ENCODE data around the gene BLOC1S3.
A peak's percentile ranks its signal among the peaks of the same experiment; 100 is the strongest.

Gene BLOC1S3

DNA sequence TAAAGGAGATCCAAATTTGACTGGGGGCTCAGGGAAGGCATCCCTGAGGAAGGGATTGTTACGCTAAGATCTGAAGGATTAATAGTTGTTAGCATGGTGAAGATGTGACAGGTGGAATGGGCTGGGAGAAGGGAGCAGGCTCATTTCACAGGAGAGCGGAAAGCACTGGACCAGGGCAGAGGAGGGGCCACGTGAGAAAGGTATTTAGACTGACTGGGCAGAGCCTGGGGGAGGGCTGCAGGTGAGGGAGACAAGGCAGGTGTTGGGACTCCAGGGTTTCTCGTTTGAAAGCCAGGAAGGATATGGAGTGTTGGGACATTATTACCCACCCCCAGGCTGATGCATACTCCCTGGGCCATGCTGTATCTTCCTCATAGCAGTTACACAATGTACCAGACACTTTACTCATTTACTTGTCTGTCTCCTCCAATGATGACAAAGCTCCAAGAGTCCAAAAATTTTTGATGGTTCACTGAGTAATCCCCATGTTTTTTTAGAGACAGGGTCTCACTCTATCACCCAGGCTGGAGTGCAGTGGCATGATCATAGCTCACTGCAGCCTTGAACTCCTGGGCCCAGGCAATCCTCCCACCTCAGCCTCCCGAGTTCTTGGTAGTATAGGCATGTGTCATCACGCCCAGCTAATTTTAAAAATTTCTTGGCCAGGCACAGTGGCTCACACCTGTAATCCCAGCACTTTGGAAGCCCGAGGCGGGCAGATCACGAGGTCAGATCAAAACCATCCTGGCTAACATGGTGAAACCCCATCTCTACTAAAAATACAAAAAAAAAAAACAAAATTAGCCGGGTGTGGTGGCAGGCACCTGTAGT lies 2.9 kb upstream of the BLOC1S3 start:
- TF ChIP-seq, protein P1, sequence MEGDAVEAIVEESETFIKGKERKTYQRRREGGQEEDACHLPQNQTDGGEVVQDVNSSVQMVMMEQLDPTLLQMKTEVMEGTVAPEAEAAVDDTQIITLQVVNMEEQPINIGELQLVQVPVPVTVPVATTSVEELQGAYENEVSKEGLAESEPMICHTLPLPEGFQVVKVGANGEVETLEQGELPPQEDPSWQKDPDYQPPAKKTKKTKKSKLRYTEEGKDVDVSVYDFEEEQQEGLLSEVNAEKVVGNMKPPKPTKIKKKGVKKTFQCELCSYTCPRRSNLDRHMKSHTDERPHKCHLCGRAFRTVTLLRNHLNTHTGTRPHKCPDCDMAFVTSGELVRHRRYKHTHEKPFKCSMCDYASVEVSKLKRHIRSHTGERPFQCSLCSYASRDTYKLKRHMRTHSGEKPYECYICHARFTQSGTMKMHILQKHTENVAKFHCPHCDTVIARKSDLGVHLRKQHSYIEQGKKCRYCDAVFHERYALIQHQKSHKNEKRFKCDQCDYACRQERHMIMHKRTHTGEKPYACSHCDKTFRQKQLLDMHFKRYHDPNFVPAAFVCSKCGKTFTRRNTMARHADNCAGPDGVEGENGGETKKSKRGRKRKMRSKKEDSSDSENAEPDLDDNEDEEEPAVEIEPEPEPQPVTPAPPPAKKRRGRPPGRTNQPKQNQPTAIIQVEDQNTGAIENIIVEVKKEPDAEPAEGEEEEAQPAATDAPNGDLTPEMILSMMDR (conservative IDR thresholded peaks at IDR 0.05; ENCODE audit: control insufficient read depth, insufficient read depth, low read depth, low read length), result no peak
- peak; percentile 61 for DNase-seq (ENCODE audit: low read depth)
- no peak overlapping the region for H3K4me3 ChIP-seq (ENCODE audit: control insufficient read depth, low read depth, low read length)

DNA sequence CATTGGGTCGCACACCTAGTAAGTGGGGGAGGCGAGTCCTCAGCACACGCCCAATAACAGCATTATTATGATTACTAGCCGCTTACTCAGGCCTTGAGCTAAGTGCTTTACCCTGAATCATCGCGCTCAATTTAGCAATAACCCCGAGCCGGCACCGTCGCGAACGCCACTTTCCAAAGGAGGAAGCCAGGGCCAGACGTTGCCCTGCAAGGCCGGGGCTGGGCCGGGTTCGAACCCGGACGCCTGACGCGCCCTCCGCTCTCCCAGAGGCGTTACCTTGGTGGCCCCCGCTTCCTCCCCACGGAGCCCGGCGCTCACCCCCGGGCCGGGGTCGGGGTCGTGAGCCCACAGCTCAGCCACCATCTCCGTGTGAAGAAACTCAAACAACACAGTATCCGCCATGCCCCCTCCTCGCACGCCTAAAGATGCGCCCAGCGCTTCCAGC lies 745 bp upstream of the BLOC1S3 start, which contains the start of gene TRAPPC6A:
Gene TRAPPC6A (minus strand): TSS at position 421 of the 445 bp plus-strand sequence. CDS start 19 bp downstream, at position 402.
- TF ChIP-seq, protein P1 (conservative IDR thresholded peaks at IDR 0.05; ENCODE audit: control insufficient read depth, insufficient read depth, low read depth, low read length), result no peak
- DNase-seq (ENCODE audit: low read depth), result peak; percentile 83

DNA sequence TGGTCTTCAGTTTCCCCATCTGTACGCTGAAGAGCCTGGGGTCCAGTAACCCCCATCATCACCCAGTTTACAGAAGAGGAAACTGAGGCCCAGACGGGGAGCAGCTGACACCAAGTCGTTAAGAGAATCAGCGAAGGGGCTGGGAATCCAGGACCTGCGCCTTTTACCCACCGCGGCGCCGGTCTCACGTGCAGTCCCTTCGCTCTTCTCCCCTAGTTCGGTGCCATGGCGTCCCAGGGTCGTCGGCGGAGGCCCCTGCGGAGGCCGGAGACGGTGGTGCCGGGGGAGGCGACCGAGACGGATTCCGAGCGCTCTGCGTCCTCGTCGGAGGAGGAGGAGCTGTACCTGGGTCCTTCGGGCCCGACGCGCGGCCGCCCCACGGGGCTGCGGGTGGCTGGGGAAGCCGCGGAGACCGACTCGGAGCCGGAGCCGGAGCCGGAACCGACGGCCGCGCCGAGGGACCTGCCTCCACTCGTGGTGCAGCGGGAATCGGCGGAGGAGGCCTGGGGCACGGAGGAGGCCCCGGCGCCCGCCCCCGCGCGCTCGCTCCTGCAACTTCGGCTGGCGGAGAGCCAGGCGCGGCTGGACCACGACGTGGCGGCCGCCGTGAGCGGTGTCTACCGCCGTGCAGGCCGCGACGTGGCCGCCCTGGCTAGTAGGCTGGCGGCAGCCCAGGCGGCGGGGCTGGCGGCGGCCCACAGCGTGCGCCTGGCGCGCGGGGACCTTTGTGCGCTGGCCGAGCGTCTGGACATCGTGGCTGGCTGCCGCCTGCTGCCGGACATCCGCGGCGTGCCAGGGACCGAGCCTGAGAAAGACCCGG lies 698 bp downstream of the BLOC1S3 start:
- peak overlapping the region; percentile 96 for H3K4me3 ChIP-seq (ENCODE audit: control insufficient read depth, low read depth, low read length)
- DNase-seq (ENCODE audit: low read depth), result peak; percentile 22
- TF ChIP-seq, protein P1 (conservative IDR thresholded peaks at IDR 0.05; ENCODE audit: control insufficient read depth, insufficient read depth, low read depth, low read length), result no peak

More for the DNA sequence above, 745 bp upstream of the BLOC1S3 start, which contains the start of gene TRAPPC6A:
- H3K4me3 ChIP-seq (ENCODE audit: control insufficient read depth, low read depth, low read length), result peak within 1 kb of the TSS; percentile 96

DNA sequence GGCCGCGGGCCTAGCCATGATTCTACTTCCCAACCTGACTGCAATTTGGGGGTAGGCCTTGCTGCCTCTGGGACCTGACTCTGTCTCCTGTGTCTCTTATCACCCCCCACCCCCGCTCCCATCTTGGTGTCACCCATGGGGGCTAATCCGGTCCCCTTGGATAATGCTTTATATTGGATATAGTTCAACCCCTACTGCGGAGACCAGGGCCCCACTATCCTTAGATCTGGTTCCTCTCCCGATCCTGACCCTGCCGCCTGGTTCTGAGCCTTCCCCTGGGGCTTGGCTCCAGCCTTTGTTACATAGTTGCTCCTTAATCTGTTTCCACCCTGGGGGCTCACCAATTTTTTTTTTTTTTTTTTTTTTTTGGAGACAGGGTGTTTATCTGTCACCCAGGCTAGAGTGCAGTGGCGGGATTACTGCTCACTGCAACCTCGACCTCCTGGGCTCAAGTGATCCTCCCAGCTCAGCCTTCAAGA lies 1.3 kb downstream of the BLOC1S3 start:
- DNase-seq (ENCODE audit: low read depth), result no peak
- H3K4me3 ChIP-seq (ENCODE audit: control insufficient read depth, low read depth, low read length), result peak overlapping the region; percentile 96
- TF ChIP-seq, protein P1 (conservative IDR thresholded peaks at IDR 0.05; ENCODE audit: control insufficient read depth, insufficient read depth, low read depth, low read length), result no peak

DNA sequence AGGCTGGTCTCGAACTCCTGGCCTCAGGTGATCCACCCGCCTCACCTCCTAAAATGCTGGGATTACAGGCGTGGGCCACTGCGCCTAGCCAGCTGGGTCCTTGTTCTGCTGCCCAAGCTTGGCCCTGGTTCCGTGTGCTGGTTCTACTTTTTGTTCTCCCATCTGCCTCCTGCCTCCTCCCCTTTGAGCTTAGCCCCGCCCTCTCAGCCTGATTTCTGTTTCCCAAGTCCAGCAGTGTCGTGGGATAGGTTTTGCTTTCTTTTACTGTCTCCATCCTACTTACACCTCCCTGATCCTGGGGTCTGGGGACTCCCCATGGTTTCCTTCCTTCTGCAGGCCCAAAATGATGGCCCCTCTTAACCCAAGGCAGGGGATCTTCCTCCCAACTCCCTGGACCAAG lies 2.4 kb downstream of the BLOC1S3 start:
- TF ChIP-seq, protein P1 (conservative IDR thresholded peaks at IDR 0.05; ENCODE audit: control insufficient read depth, insufficient read depth, low read depth, low read length), result no peak
- H3K4me3 ChIP-seq (ENCODE audit: control insufficient read depth, low read depth, low read length), result no peak overlapping the region

DNA sequence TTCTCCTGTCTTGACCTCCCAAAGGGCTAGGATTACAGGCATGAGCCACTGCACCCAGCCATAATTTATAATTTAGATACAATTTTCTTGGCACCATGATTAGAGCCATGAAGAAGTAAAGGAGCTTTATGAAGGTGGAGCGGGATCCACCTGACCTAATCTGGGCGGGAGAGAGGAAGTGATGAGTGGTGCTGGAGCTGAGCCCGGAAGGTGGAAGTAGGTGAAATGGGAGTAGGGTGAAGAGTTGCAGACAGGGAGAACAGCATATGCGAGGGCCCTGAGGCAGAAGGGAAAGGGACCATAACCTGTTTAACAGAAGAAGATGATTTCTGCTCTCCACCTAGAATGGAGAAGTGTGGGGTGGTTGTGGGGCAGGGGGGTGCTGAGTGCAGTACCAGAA lies 4.2 kb downstream of the BLOC1S3 start:
- H3K4me3 ChIP-seq (ENCODE audit: control insufficient read depth, low read depth, low read length), result no peak overlapping the region
- TF ChIP-seq, protein P1 (conservative IDR thresholded peaks at IDR 0.05; ENCODE audit: control insufficient read depth, insufficient read depth, low read depth, low read length), result no peak
- DNase-seq (ENCODE audit: low read depth), result no peak

More for the DNA sequence above, 2.4 kb downstream of the BLOC1S3 start:
- peak; percentile 13 for DNase-seq (ENCODE audit: low read depth)
